K562 (cell line): ENCODE data around the gene PDZD2. TPM values are rescaled to one million over a fixed set of nuclear protein-coding genes. Genes with fewer than 3 reads are reported as not detected.

Experiments
- ATAC-seq: fragments of 200-7000 bp; cut with Tn5 transposase; 3 replicates; pipeline ENCODE4 v1.9.1; 2020; ENCODE audit warnings: moderate library complexity
- BruUV-seq: library from RNA; stranded (reverse); fragments of 400-500 nt; replicated peaks from 2 replicates; lab custom pipeline; 2021; lab: Mats Ljungman, UMichigan
- CTCF ChIA-PET: fragments of 300-600 bp; formaldehyde crosslinking; extraction: SDS; loops from one replicate; lab custom pipeline; 2021; ENCODE audit warnings: low intra/inter-chr PET ratio; lab: Yijun Ruan, JAX
- POLR2A ChIA-PET: fragments of 300-600, 350-650 bp; sonication (Branson Sonifier 250); formaldehyde crosslinking; extraction: SDS; loops from one replicate; lab custom pipeline; 2021; ENCODE audit warnings: antibody characterized with exemption, inconsistent platforms; lab: Yijun Ruan, JAX
- DNase-seq, 4 experiments: peaks; one replicate each; pipeline versions ENCODE4 v3.0.0 to v3.0.0-alpha.2; 2011 to 2018; ENCODE audit warnings: low spot score in 3 of 4, mixed read lengths in 3 of 4; ENCODE audit errors: extremely low read depth in 1 of 4
- FAIRE-seq: peaks from 2 replicates; lab custom pipeline; 2011; peaks lifted over from hg19 to GRCh38; lab: Jason Lieb, UNC
- H2AFZ ChIP-seq: 2 replicates; pipeline ENCODE4 v1.6.0; 2011; ENCODE audit warnings: low read depth, low read length, control low read depth, inconsistent platforms
- H3K27ac ChIP-seq: fragments of 200-600 bp; 3 replicates; pipeline ENCODE4 v1.8.0; 2011; ENCODE audit warnings: low read depth, mild to moderate bottlenecking, control low read depth, inconsistent platforms, low read length, moderate library complexity, mixed read lengths; ENCODE audit errors: extremely low read depth
- H3K27me3 ChIP-seq, 2 experiments: fragments of 300-600 bp in 1 of 2; 2 replicates in 1 of 2; 3 replicates in 1 of 2; pipeline versions ENCODE4 v1.6.0 to v1.8.0; 2011; ENCODE audit warnings: inconsistent platforms in 2 of 2, low read length in 2 of 2, mild to moderate bottlenecking in 1 of 2, mixed read lengths in 1 of 2, moderate library complexity in 1 of 2; ENCODE audit not compliant: control insufficient read depth in 2 of 2, insufficient read depth in 2 of 2
- H3K36me3 ChIP-seq: fragments of 300-600 bp; 3 replicates; pipeline ENCODE4 v1.8.0; 2011; ENCODE audit warnings: mild to moderate bottlenecking, low read length, inconsistent platforms; ENCODE audit not compliant: control insufficient read depth, insufficient read depth
- H3K4me1 ChIP-seq, 2 experiments: fragments of 200-600 bp in 1 of 2; replicated peaks in 1 of 2; 2 replicates in 1 of 2; 3 replicates in 1 of 2; pipeline versions ENCODE4 v1.5.1 to v1.8.0; 2011; ENCODE audit warnings: inconsistent platforms in 2 of 2, low read length in 2 of 2, mild to moderate bottlenecking in 1 of 2, mixed read lengths in 1 of 2, moderate library complexity in 1 of 2; ENCODE audit not compliant: control insufficient read depth in 2 of 2, insufficient read depth in 2 of 2
- H3K4me2 ChIP-seq: 2 replicates; pipeline ENCODE4 v1.6.1; 2011; ENCODE audit warnings: low read length, control low read depth, inconsistent platforms, mixed read lengths; ENCODE audit not compliant: insufficient read depth
- H3K4me3 ChIP-seq: fragments of 200-600 bp; sonication (generic), shearing (Covaris generic); 2 replicates; pipeline ENCODE4 v1.5.1; 2016; ENCODE audit warnings: control low read depth, inconsistent platforms
- H3K79me2 ChIP-seq: fragments of 200-600 bp; 3 replicates; pipeline ENCODE4 v1.8.0; 2011; ENCODE audit warnings: low read length, inconsistent platforms; ENCODE audit not compliant: control insufficient read depth, insufficient read depth
- H3K9ac ChIP-seq, 2 experiments: 2 replicates each; pipeline versions ENCODE4 v1.6.0 to v1.6.1; 2011; ENCODE audit warnings: low read depth in 2 of 2, low read length in 2 of 2, control low read depth in 1 of 2, inconsistent platforms in 1 of 2, mild to moderate bottlenecking in 1 of 2, mixed read lengths in 1 of 2; ENCODE audit not compliant: insufficient read depth in 1 of 2
- H3K9me1 ChIP-seq: one replicate; pipeline ENCODE4 v1.6.0; 2011; ENCODE audit warnings: inconsistent platforms, mild to moderate bottlenecking, low read length, moderate library complexity; ENCODE audit not compliant: control insufficient read depth, insufficient read depth
- H3K9me3 ChIP-seq: replicated peaks from 2 replicates; pipeline ENCODE4 v1.5.1; 2011; ENCODE audit warnings: low read depth, low read length, inconsistent platforms; ENCODE audit not compliant: control insufficient read depth, insufficient read depth
- H4K20me1 ChIP-seq: replicated peaks from 2 replicates; pipeline ENCODE4 v1.6.1; 2011; ENCODE audit warnings: low read length, inconsistent platforms, mixed read lengths; ENCODE audit not compliant: control insufficient read depth, insufficient read depth
- ATF1 ChIP-seq, 2 experiments: fragments of 450-650 bp in 1 of 2; IDR thresholded peaks; 2 replicates each; pipeline ENCODE4 v1.6.1; 2016; ENCODE audit warnings: missing compliant biosample characterization in 1 of 2, missing genetic modification characterization in 1 of 2
- BRF1 ChIP-seq: IDR thresholded peaks from 3 replicates; pipeline ENCODE4 v1.6.1; 2011; ENCODE audit warnings: borderline replicate concordance, mild to moderate bottlenecking; ENCODE audit not compliant: insufficient read length; ENCODE audit errors: extremely low read depth
- CBX2 ChIP-seq: fragments of 200-600 bp; sonication (generic); IDR thresholded peaks from one replicate; pipeline ENCODE4 v1.6.1; 2012; ENCODE audit warnings: mild to moderate bottlenecking, low read length, inconsistent platforms; ENCODE audit not compliant: insufficient read depth, poor library complexity, severe bottlenecking
- CCNT2 ChIP-seq: IDR thresholded peaks from 2 replicates; pipeline ENCODE4 v1.6.1; 2011; ENCODE audit warnings: borderline replicate concordance, low read depth, mild to moderate bottlenecking, moderate library complexity, mixed read lengths, low read length; ENCODE audit not compliant: insufficient read length; ENCODE audit errors: extremely low read depth
- DMBX1 ChIP-seq: fragments of 250-450 bp; sonication (Bioruptor Pico); IDR thresholded peaks from 2 replicates; pipeline ENCODE4 v1.8.0; 2022; ENCODE audit warnings: inconsistent platforms, mild to moderate bottlenecking, moderate library complexity, borderline replicate concordance
- EGR1 ChIP-seq: fragments of 450-650 bp; conservative IDR thresholded peaks from 2 replicates; pipeline ENCODE4 v1.6.1; 2017; ENCODE audit warnings: mild to moderate bottlenecking
- FOXO4 ChIP-seq: fragments of 450-650 bp; formaldehyde crosslinking; IDR thresholded peaks from 2 replicates; pipeline ENCODE4 v1.4.0; 2020; ENCODE audit warnings: mild to moderate bottlenecking, moderate library complexity
- GABPA ChIP-seq: fragments of 200-800 bp; sonication (Bioruptor generic); conservative IDR thresholded peaks from 2 replicates; pipeline ENCODE4 v1.6.1; 2016; ENCODE audit warnings: low read depth, missing genetic modification characterization, missing compliant biosample characterization
- GABPB1 ChIP-seq: sonication (generic); formaldehyde crosslinking; IDR thresholded peaks from 2 replicates; pipeline ENCODE4 v1.8.0; 2022; ENCODE audit warnings: mild to moderate bottlenecking, missing genetic modification reagents
- HNRNPK ChIP-seq: fragments of 200-400 bp; formaldehyde crosslinking; IDR thresholded peaks from one replicate; pipeline ENCODE4 v1.6.1; 2018; ENCODE audit warnings: mild to moderate bottlenecking, low read depth, low read length; ENCODE audit not compliant: poor library complexity, severe bottlenecking
- MEF2D ChIP-seq: conservative IDR thresholded peaks from 2 replicates; pipeline ENCODE4 v1.6.1; 2016; ENCODE audit warnings: low read depth, missing genetic modification characterization, missing compliant biosample characterization
- NCOA6 ChIP-seq: fragments of 450-650 bp; IDR thresholded peaks from 2 replicates; pipeline ENCODE4 v1.6.1; 2017; ENCODE audit warnings: mild to moderate bottlenecking
- NR4A1 ChIP-seq, 2 experiments: fragments of 250-450 bp in 1 of 2; fragments of 450-650 bp in 1 of 2; sonication (Bioruptor Pico) in 1 of 2; IDR thresholded peaks; 2 replicates each; pipeline versions ENCODE4 v1.4.0 to v1.6.1; 2016 to 2020; ENCODE audit warnings: mild to moderate bottlenecking in 2 of 2, missing compliant biosample characterization in 1 of 2, missing genetic modification characterization in 1 of 2, moderate library complexity in 1 of 2
- TGIF2 ChIP-seq: sonication (generic); formaldehyde crosslinking; IDR thresholded peaks from 2 replicates; pipeline ENCODE4 v1.8.1; 2022; ENCODE audit warnings: mild to moderate bottlenecking, missing genetic modification reagents, moderate library complexity
- ZKSCAN8 ChIP-seq: fragments of 200-800 bp; sonication (Bioruptor generic); IDR thresholded peaks from 2 replicates; pipeline ENCODE4 v1.6.1; 2016; ENCODE audit warnings: missing genetic modification characterization, missing compliant biosample characterization
- ZNF143 ChIP-seq: sonication (generic); formaldehyde crosslinking; IDR thresholded peaks from 2 replicates; pipeline ENCODE4 v1.9.0; 2022; ENCODE audit warnings: mild to moderate bottlenecking, missing genetic modification reagents
- ZNF184 ChIP-seq: sonication (generic); formaldehyde crosslinking; IDR thresholded peaks from 2 replicates; pipeline ENCODE4 v1.5.0; 2020; ENCODE audit warnings: missing genetic modification reagents
- ZNF507 ChIP-seq: conservative IDR thresholded peaks from 2 replicates; pipeline ENCODE4 v1.6.1; 2017; ENCODE audit warnings: missing genetic modification characterization, missing compliant biosample characterization
- WGBS: fragments of 100-300 bp; shearing (Covaris generic); methylation state at CpG from one replicate; pipeline ENCODE4 v1.1.6; 2016; ENCODE audit warnings: low coverage, mixed read lengths; ENCODE audit not compliant: insufficient coverage; ENCODE audit errors: missing lambda C conversion rate; 5-methylcytosine and 5-hydroxymethylcytosine counted together
- in situ Hi-C: fragments of 300-500 bp; cut with MboI; formaldehyde crosslinking; loops from 4 replicates; pipeline ENCODE4 v1.15.0; 2018; ENCODE audit warnings: inconsistent platforms, mixed read lengths
- intact Hi-C: fragments of 100-400 bp; cut with micrococcal nuclease; formaldehyde crosslinking; loops from 2 replicates; pipeline ENCODE4 v1.14.2; 2022
- polyA plus RNA-seq, 8 experiments: library from polyadenylated mRNA; depleted of rRNA in 4 of 8; stranded (reverse) in 5 of 8; unstranded in 3 of 8; fragments of >200 nt; fragmentation: Nextera tagmentation in 2 of 8; fragmentation: Illumina TruSeq in 1 of 8; extraction: Ambion mirVana in 2 of 8; extraction: Trizol in 1 of 8; gene quantifications; 2 replicates each; pipeline versions ENCODE4 v1.2.1 to v1.2.3, GENCODE V29; 2011 to 2014; ENCODE audit warnings: inconsistent platforms in 1 of 8, missing spikeins in 1 of 8
- total RNA-seq, 7 experiments: library from RNA; depleted of rRNA in 6 of 7; stranded (reverse); fragments of >200 nt in 6 of 7; fragmentation: Illumina TruSeq in 2 of 7; extraction: Trizol in 2 of 7; gene quantifications; 2 replicates each; pipeline versions ENCODE4 v1.2.1 to v1.2.3, GENCODE V29; 2011 to 2021; ENCODE audit warnings: low replicate concordance in 1 of 7
- TF ChIP-seq, protein P1 (sequence below): fragments of 250-450 bp; sonication (Bioruptor Pico); IDR thresholded peaks from 2 replicates; pipeline ENCODE4 v1.8.0; 2022; ENCODE audit warnings: inconsistent platforms, mild to moderate bottlenecking, moderate library complexity, borderline replicate concordance
- TF ChIP-seq, protein P2 (sequence below): IDR thresholded peaks from 2 replicates; pipeline ENCODE4 v1.6.1; 2011; ENCODE audit not compliant: insufficient read length; ENCODE audit errors: extremely low read depth

PDZD2 gene
- total and polyA plus RNA-seq, 9 of the 15 experiments (the other 6 are each of a cell fraction or from before 2014, with no cell fraction given) = 0.02 to 0.08 (median 0.04) TPM; not detected in 6

GRCh38 chr5:31984691-31985090, 345.8 kb downstream of the PDZD2 start:
- H3K27me3 ChIP-seq = peaks cover 17 to 29% of the 10 kb centered on the region in 2 experiments; a peak in 4 of 5 replicates
- WGBS = 0% methylated on average over 1 of the region's 1 CpG

More at GRCh38 chr5:31984691-31985090, 345.8 kb downstream of the PDZD2 start:
- DNase-seq (no peak), ATAC-seq (no peak), FAIRE-seq (no peak)
- in situ Hi-C loops = no loop called here
- no peak overlapping the region for H3K4me3 ChIP-seq
- H3K27ac ChIP-seq = no peak overlapping the region
- CTCF ChIA-PET = no interaction called here
- no peaks in the 10 kb centered on the region for H3K36me3 ChIP-seq
- no peaks in the 10 kb centered on the region for H3K4me1 ChIP-seq
- intact Hi-C loops = no loop called here
- no peaks in the 10 kb centered on the region for H3K9me1 ChIP-seq
- no peaks in the 10 kb centered on the region for H3K79me2 ChIP-seq
- BruUV-seq = no TSS peak
- no peak overlapping the region for H3K9ac ChIP-seq
- no peaks in the 10 kb centered on the region for H3K9me3 ChIP-seq
- no peak overlapping the region for H2AFZ ChIP-seq
- H4K20me1 ChIP-seq = no peaks in the 10 kb centered on the region
- POLR2A ChIA-PET = interaction anchor here (0.9 kb wide), 1 partner anchor 12 kb away, joined by 3 read pairs; no protein-coding TSS in a partner anchor
- no peak overlapping the region for H3K4me2 ChIP-seq
- no peak for TF ChIP-seq NCOA6
- no peak for TF ChIP-seq ZNF184 (CRISPR knock-in tag)
- TF ChIP-seq ZKSCAN8 (CRISPR knock-in tag) = no peak
- TF ChIP-seq GABPA = no peak
- no peak for TF ChIP-seq ZNF143
- no peak for TF ChIP-seq BRF1
- TF ChIP-seq MEF2D (tag) = no peak
- TF ChIP-seq EGR1 = no peak
- TF ChIP-seq, protein P1, sequence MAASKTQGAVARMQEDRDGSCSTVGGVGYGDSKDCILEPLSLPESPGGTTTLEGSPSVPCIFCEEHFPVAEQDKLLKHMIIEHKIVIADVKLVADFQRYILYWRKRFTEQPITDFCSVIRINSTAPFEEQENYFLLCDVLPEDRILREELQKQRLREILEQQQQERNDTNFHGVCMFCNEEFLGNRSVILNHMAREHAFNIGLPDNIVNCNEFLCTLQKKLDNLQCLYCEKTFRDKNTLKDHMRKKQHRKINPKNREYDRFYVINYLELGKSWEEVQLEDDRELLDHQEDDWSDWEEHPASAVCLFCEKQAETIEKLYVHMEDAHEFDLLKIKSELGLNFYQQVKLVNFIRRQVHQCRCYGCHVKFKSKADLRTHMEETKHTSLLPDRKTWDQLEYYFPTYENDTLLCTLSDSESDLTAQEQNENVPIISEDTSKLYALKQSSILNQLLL (CRISPR knock-in tag) = no peak
- TF ChIP-seq CCNT2 = no peak
- TF ChIP-seq CBX2 = no peak
- TF ChIP-seq GABPB1 (CRISPR knock-in tag) = no peak
- no peak for TF ChIP-seq HNRNPK
- TF ChIP-seq, protein P2, sequence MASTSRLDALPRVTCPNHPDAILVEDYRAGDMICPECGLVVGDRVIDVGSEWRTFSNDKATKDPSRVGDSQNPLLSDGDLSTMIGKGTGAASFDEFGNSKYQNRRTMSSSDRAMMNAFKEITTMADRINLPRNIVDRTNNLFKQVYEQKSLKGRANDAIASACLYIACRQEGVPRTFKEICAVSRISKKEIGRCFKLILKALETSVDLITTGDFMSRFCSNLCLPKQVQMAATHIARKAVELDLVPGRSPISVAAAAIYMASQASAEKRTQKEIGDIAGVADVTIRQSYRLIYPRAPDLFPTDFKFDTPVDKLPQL = no peak
- no peak for TF ChIP-seq NR4A1 (CRISPR knock-in tag; IDR thresholded peaks at IDR 0.05)
- no peak for TF ChIP-seq NR4A1 (tag; IDR thresholded peaks at IDR 0.05)
- TF ChIP-seq ATF1 (CRISPR knock-in tag; IDR thresholded peaks at IDR 0.05) = no peak
- no peak for TF ChIP-seq ATF1 (tag; IDR thresholded peaks at IDR 0.05)
- no peak for TF ChIP-seq DMBX1 (CRISPR knock-in tag)
- no peak for TF ChIP-seq TGIF2 (CRISPR knock-in tag)
- TF ChIP-seq FOXO4 (CRISPR knock-in tag) = no peak
- TF ChIP-seq ZNF507 (tag) = no peak
